Measurements from ENCODE around the gene TMEM45B. TPM values are rescaled to one million over a fixed set of nuclear protein-coding genes. Genes with fewer than 3 reads are reported as not detected.

TMEM45B gene
- total and polyA plus RNA-seq, 2 experiments from 2014 or later = 0.11 to 0.38 TPM

DNA sequence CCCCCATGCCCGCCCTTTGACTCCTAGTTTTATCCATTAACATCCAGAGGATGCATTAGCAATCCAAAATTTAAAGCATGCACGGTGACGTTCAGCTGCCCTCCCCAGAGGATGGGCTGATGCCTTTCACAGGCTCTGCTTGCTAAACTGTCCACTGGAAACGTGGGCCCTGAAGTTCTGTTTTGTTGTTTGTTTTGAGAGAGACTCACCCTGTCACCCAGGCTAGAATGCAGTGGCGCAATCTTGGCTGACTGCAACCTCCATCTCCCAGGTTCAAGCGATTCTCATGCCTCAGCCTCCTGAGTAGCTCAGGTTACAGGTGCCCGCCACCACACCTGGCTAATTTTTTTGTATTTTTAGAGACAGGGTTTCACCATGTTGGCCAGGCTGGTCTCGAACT is 40.4 kb downstream of the TMEM45B start:
- no peak for TF ChIP-seq EZH2 (IDR thresholded peaks at IDR 0.05; ENCODE audit: low read depth, unreplicated experiment)
- no peak for TF ChIP-seq ZNF331 (CRISPR knock-in tag; IDR thresholded peaks at IDR 0.05; ENCODE audit: low read depth)
- TF ChIP-seq, protein P1, sequence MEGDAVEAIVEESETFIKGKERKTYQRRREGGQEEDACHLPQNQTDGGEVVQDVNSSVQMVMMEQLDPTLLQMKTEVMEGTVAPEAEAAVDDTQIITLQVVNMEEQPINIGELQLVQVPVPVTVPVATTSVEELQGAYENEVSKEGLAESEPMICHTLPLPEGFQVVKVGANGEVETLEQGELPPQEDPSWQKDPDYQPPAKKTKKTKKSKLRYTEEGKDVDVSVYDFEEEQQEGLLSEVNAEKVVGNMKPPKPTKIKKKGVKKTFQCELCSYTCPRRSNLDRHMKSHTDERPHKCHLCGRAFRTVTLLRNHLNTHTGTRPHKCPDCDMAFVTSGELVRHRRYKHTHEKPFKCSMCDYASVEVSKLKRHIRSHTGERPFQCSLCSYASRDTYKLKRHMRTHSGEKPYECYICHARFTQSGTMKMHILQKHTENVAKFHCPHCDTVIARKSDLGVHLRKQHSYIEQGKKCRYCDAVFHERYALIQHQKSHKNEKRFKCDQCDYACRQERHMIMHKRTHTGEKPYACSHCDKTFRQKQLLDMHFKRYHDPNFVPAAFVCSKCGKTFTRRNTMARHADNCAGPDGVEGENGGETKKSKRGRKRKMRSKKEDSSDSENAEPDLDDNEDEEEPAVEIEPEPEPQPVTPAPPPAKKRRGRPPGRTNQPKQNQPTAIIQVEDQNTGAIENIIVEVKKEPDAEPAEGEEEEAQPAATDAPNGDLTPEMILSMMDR (conservative IDR thresholded peaks at IDR 0.05; ENCODE audit: low read depth in 2 of 2) = no peak
- TF ChIP-seq ZNF462 (CRISPR knock-in tag; IDR thresholded peaks at IDR 0.05) = no peak
- TF ChIP-seq STAT1 (IDR thresholded peaks at IDR 0.05; ENCODE audit: unreplicated experiment) = no peak
- TF ChIP-seq EZH2phosphoT487 (IDR thresholded peaks at IDR 0.05; ENCODE audit: unreplicated experiment) = no peak
- TF ChIP-seq ZNF114 (CRISPR knock-in tag; IDR thresholded peaks at IDR 0.05) = no peak
- Mint-ChIP-seq H3K27me3 (ENCODE audit: insufficient read depth, low read depth, poor library complexity) (peaks cover 5% of the 10 kb centered on the region), H3K9me3 (no peaks in the 10 kb centered on the region), H3K27ac (no peak overlapping the region), H3K4me1 (0 out of 3 replicates have a peak, but pooled peaks cover 2% of the 10 kb centered on the region), H3K36me3 (ENCODE audit: low read depth) (peaks cover 3% of the 10 kb centered on the region; the same call in 2 of the 3 replicates), H3K4me3 (no peak overlapping the region)
- Histone ChIP-seq H3K4me3 (no peak overlapping the region), H3K79me2 (replicated peaks; ENCODE audit: insufficient read depth) (no peaks in the 10 kb centered on the region), H3K27ac (ENCODE audit: low read depth) (no peak overlapping the region), H3K4me1 (ENCODE audit: insufficient read depth) (no peaks in the 10 kb centered on the region), H2AFZ (no peak overlapping the region), H3K4me2 (no peak overlapping the region), H3K27me3 (ENCODE audit: insufficient read depth) (no peaks in the 10 kb centered on the region), H3K9me2 (ENCODE audit: insufficient read depth) (no peaks in the 10 kb centered on the region), H3F3A (replicated peaks; ENCODE audit: low read depth) (no peaks in the 10 kb centered on the region), H3K36me3 (ENCODE audit: insufficient read depth) (no peaks in the 10 kb centered on the region), H4K20me1 (replicated peaks; ENCODE audit: insufficient read depth) (0 out of 2 replicates have a peak, but pooled peaks cover 5% of the 10 kb centered on the region)
- no peak for DNase-seq (ENCODE audit: low spot score)
- no peak for ATAC-seq

Data from GM23338 (cell line).